Spleen (tissue), 11 donors: Measurements from ENCODE around the gene CIZ1. TPM values are rescaled to one million over a fixed set of nuclear protein-coding genes. Genes with fewer than 3 reads are reported as not detected.

Experiments used
- DNase-seq: peaks from one replicate; pipeline ENCODE4 v3.0.0-alpha.2; 2020
- H3K27ac ChIP-seq, 8 donors: fragments of 200-600 bp; sonication (generic) in 7 of 8; 1 replicate in 4 of 8; 2 replicates in 4 of 8; pipeline versions ENCODE4 v1.5.0 to v1.8.0; 2016 to 2021; ENCODE audit warnings: inconsistent platforms in 4 of 8, mild to moderate bottlenecking in 4 of 8, moderate library complexity in 1 of 8
- H3K27me3 ChIP-seq, 7 donors: fragments of 200-600 bp; sonication (generic) in 6 of 7; replicated peaks in 1 of 7; 1 replicate in 4 of 7; 2 replicates in 3 of 7; pipeline versions ENCODE4 v1.5.0 to v1.8.0; 2016 to 2021; ENCODE audit warnings: inconsistent platforms in 3 of 7, mild to moderate bottlenecking in 1 of 7
- H3K36me3 ChIP-seq, 6 donors: fragments of 200-600 bp; sonication (generic) in 5 of 6; 1 replicate in 4 of 6; 2 replicates in 2 of 6; pipeline versions ENCODE4 v1.5.0 to v1.8.0; 2016 to 2021; ENCODE audit warnings: inconsistent platforms in 2 of 6
- H3K4me1 ChIP-seq, 6 donors: fragments of 200-600 bp; sonication (generic) in 5 of 6; 1 replicate in 3 of 6; 2 replicates in 3 of 6; pipeline versions ENCODE4 v1.5.0 to v1.8.0; 2016 to 2021; ENCODE audit warnings: inconsistent platforms in 3 of 6
- H3K4me3 ChIP-seq, 8 donors: fragments of 200-600 bp; sonication (generic) in 7 of 8; 1 replicate in 4 of 8; 2 replicates in 4 of 8; pipeline versions ENCODE4 v1.5.0 to v1.8.0; 2016 to 2021; ENCODE audit warnings: inconsistent platforms in 4 of 8, mild to moderate bottlenecking in 4 of 8, moderate library complexity in 2 of 8
- H3K9me3 ChIP-seq, 8 donors: fragments of 200-600 bp; sonication (generic) in 7 of 8; 1 replicate in 4 of 8; 2 replicates in 4 of 8; pipeline versions ENCODE4 v1.5.0 to v1.8.0; 2016 to 2021; ENCODE audit warnings: inconsistent platforms in 4 of 8
- CTCF ChIP-seq, 11 experiments: fragments of 200-600 bp in 7 of 11; fragments of 450-650 bp in 4 of 11; sonication (generic) in 4 of 11; IDR thresholded peaks in 8 of 11; conservative IDR thresholded peaks in 3 of 11; 1 replicate in 7 of 11; 2 replicates in 4 of 11; pipeline versions ENCODE4 v1.4.0 to v1.8.0; 2016 to 2021; ENCODE audit warnings: antibody characterized with exemption in 11 of 11, inconsistent platforms in 4 of 11, mild to moderate bottlenecking in 1 of 11
- POLR2A ChIP-seq, 3 donors: fragments of 450-650 bp; IDR thresholded peaks; one replicate each; pipeline ENCODE4 v1.5.1; 2017; ENCODE audit warnings: antibody characterized with exemption in 3 of 3, mild to moderate bottlenecking in 1 of 3
- POLR2AphosphoS5 ChIP-seq, 3 donors: sonication (generic); formaldehyde crosslinking; IDR thresholded peaks; one replicate each; pipeline ENCODE4 v1.5.1; 2017; ENCODE audit warnings: antibody characterized with exemption in 3 of 3
- WGBS, 5 donors: extraction: QIAGEN DNeasy Blood & Tissue Kit in 3 of 5; methylation state at CpG; one replicate each; pipeline versions ENCODE4 v1.1.5 to v1.1.7; 2013 to 2018; 5-methylcytosine and 5-hydroxymethylcytosine counted together
- intact Hi-C: fragments of 100-400 bp; cut with DNase I; formaldehyde crosslinking; loops from one replicate; pipeline ENCODE4 v1.15.0; 2023; ENCODE audit warnings: low total_unique reads
- polyA plus RNA-seq, 3 donors: library from polyadenylated mRNA; stranded (reverse); fragments of 200-250 nt; gene quantifications; one replicate each; pipeline ENCODE4 v1.2.1, GENCODE V29; 2013
- total RNA-seq, 7 donors: library from RNA; depleted of rRNA in 3 of 7; stranded (reverse); fragments of >200 nt in 3 of 7; fragmentation: NEBNext Ultra II Directional in 4 of 7; extraction: Animal tissue kit (Norgen Biotek cat#: 25700) in 4 of 7; gene quantifications; one replicate each; pipeline versions ENCODE4 v1.1.0 to v1.2.1, GENCODE V29; 2016 to 2021
- donor health status: healthy with polysubstance abuse.
- donor health status: DM: no; HTN: no; CAD: no; lungs with moderate emphysema.
- donor health status: DM: no; HTN: no; CAD: no.
- donor health status: Bipolar disorder and iron deficiency.
- donor health status: healthy.
- donor health status: DM: no; HTN: no; CAD: no.
- donor health status: DM: yes; HTN: yes; CAD: no.

The CIZ1 gene
- total and polyA plus RNA-seq, 10 donors, result 24.7 to 98.2 (median 77.2) TPM

DNA sequence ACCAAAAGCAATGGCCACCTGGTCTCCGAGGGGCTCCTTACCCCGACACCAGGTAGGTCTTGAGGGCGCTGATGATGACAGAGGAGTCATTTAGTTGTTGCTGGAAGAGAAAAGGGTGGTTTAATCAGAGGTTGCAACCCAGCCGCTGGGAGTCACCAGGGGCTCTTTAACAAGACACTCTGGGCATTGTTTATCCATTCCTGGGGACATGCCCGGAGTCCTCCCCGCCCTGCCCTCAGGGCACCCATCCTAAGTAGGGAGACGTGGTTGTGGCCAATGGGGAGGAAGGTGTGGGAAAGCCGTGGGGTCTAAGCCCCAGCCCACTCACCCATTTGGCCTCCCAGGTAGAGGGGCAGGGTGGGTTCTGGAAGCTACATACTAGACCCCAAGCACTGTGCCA, 66.9 kb downstream of the CIZ1 start:
- WGBS, 5 donors, result 87 to 94% (median 92%) methylated on average over 7 to 8 of the region's 8 CpGs
- Histone ChIP-seq H3K9me3 (no peaks in the 10 kb centered on the region), H3K4me3 (no peak overlapping the region), H3K36me3 (peaks cover 0 to 55% (median 47%) of the 10 kb centered on the region in 6 donors), H3K27ac (peak overlapping the region in 1 of 8 donors; percentile 60), H3K27me3 (no peaks in the 10 kb centered on the region), H3K4me1 (peaks cover 21 to 40% (median 37%) of the 10 kb centered on the region in 6 donors)
- TF ChIP-seq POLR2A (IDR thresholded peaks at IDR 0.05), result no peak
- no peak for TF ChIP-seq POLR2AphosphoS5 (IDR thresholded peaks at IDR 0.05)
- no peak for TF ChIP-seq CTCF (IDR thresholded peaks at IDR 0.05 in 8 of 11, conservative IDR thresholded peaks at IDR 0.05 in 3 of 11)
- DNase-seq, result peak; percentile 58
- intact Hi-C loops, result no loop called here

GRCh38 chr9:128123451-128124080, 67.8 kb downstream of the CIZ1 start:
- Histone ChIP-seq H3K9me3 (no peaks in the 10 kb centered on the region), H3K27ac (no peak overlapping the region), H3K4me3 (no peak overlapping the region), H3K27me3 (no peaks in the 10 kb centered on the region), H3K4me1 (peaks cover 14 to 31% (median 28%) of the 10 kb centered on the region in 6 donors), H3K36me3 (peaks cover 0 to 55% (median 47%) of the 10 kb centered on the region in 6 donors)
- intact Hi-C loops, result no loop called here
- peak; percentile 66 for DNase-seq
- TF ChIP-seq POLR2AphosphoS5 (IDR thresholded peaks at IDR 0.05) (no peak), POLR2A (IDR thresholded peaks at IDR 0.05) (no peak), CTCF (IDR thresholded peaks at IDR 0.05 in 8 of 11, conservative IDR thresholded peaks at IDR 0.05 in 3 of 11) (no peak)
- 89 to 97% (median 93%) methylated on average over 21 of the region's 21 CpGs for WGBS, 5 donors

DNA sequence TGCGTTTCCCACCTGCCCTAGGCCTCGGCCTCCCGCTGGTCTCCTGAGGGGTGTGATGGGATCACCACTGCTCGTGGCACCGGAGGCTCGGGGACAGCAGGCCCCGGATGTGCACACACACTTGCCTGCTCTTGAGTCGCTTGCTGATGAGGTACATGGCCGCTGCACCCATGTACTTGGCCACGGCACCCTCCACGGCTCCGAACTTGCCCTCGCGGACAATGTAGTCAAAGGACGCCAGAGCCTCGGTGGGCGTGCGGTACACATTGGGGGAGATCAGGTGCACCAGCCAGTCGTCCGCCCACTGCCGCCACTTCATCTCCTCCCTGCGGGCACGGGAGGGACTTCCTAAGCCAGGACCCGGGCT, 68.6 kb downstream of the CIZ1 start:
- WGBS, 5 donors, result 93 to 98% (median 95%) methylated on average over 21 to 24 of the region's 24 CpGs
- DNase-seq, result peak; percentile 72
- Histone ChIP-seq H3K27ac (no peak overlapping the region), H3K27me3 (no peaks in the 10 kb centered on the region), H3K36me3 (peaks cover 0 to 55% (median 47%) of the 10 kb centered on the region in 6 donors), H3K4me1 (peaks cover 17 to 37% (median 31%) of the 10 kb centered on the region in 6 donors), H3K9me3 (no peaks in the 10 kb centered on the region), H3K4me3 (no peak overlapping the region)
- TF ChIP-seq CTCF (IDR thresholded peaks at IDR 0.05 in 8 of 11, conservative IDR thresholded peaks at IDR 0.05 in 3 of 11), result no peak
- intact Hi-C loops, result no loop called here

GRCh38 chr9:128121924-128122808, 69.2 kb downstream of the CIZ1 start:
- H3K27ac ChIP-seq, result no peak overlapping the region
- TF ChIP-seq POLR2A (IDR thresholded peaks at IDR 0.05), result no peak
- no peak overlapping the region for H3K4me3 ChIP-seq
- H3K27me3 ChIP-seq, result no peaks in the 10 kb centered on the region
- peak; percentile 69 for DNase-seq
- intact Hi-C loops, result no loop called here
- 90 to 95% (median 91%) methylated on average over 24 to 27 of the region's 27 CpGs for WGBS, 5 donors
- no peaks in the 10 kb centered on the region for H3K9me3 ChIP-seq
- H3K4me1 ChIP-seq, result peaks cover 23 to 41% (median 37%) of the 10 kb centered on the region in 6 donors
- peaks cover 0 to 55% (median 47%) of the 10 kb centered on the region in 6 donors for H3K36me3 ChIP-seq
